Mammary epithelial cell (primary cell): ENCODE measurements around the gene NAT10.

ENCODE experiments used
- EZH2 ChIP-seq: IDR thresholded peaks from 2 replicates; pipeline ENCODE4 v1.6.1; 2012; ENCODE audit warnings: low read length, inconsistent platforms, borderline replicate concordance
- TF ChIP-seq, protein P1 (sequence below), 2 donors: IDR thresholded peaks in 1 of 2; conservative IDR thresholded peaks in 1 of 2; 2 replicates each; pipeline ENCODE4 v1.5.1; 2011 to 2012; ENCODE audit warnings: inconsistent platforms in 2 of 2, low read length in 2 of 2, mild to moderate bottlenecking in 2 of 2, control low read depth in 1 of 2, low read depth in 1 of 2; ENCODE audit not compliant: insufficient read depth in 1 of 2; ENCODE audit errors: extremely low read depth in 1 of 2

DNA sequence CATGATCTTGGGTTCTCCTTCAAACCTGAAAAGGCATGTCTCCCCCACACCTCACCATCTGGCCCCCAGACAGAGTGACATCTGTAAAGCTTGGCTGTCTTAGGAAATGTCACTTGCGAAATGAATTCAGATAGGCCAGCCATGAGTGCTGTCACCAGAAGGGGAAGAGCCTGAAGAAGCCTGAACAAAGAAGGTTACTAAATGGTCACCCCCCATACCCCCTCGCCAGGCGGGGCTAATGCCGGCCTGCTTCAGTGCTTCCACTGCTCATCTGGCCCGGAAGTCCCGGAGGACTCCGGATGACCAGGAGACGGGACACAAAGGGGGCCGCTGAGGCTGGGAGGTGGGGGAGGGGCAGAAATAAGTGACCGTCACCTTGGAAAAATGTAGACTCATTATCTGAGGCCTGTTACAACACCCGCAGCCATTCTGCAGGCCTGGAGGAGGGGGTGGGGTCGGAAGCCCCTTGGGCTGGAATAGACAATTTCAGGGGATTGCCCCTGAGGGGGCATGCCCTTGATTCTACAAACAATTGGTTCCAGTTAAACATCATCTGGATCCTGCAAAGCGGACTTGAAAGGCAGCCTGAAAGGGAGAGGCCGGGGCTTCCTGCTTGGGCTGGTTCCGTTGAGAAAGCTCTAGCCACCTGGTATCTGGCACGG is 43.2 kb downstream of the NAT10 start:
- TF ChIP-seq, protein P1, sequence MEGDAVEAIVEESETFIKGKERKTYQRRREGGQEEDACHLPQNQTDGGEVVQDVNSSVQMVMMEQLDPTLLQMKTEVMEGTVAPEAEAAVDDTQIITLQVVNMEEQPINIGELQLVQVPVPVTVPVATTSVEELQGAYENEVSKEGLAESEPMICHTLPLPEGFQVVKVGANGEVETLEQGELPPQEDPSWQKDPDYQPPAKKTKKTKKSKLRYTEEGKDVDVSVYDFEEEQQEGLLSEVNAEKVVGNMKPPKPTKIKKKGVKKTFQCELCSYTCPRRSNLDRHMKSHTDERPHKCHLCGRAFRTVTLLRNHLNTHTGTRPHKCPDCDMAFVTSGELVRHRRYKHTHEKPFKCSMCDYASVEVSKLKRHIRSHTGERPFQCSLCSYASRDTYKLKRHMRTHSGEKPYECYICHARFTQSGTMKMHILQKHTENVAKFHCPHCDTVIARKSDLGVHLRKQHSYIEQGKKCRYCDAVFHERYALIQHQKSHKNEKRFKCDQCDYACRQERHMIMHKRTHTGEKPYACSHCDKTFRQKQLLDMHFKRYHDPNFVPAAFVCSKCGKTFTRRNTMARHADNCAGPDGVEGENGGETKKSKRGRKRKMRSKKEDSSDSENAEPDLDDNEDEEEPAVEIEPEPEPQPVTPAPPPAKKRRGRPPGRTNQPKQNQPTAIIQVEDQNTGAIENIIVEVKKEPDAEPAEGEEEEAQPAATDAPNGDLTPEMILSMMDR (conservative IDR thresholded peaks at IDR 0.05 in 1 of 2, IDR thresholded peaks at IDR 0.05 in 1 of 2; ENCODE audit: extremely low read depth in 1 of 2, insufficient read depth in 1 of 2, low read depth in 1 of 2, low read length in 2 of 2): no peak
- TF ChIP-seq EZH2: no peak
